Fibroblast of lung (primary cell): ENCODE data around the gene ARF5. TPM values are rescaled to one million over a fixed set of nuclear protein-coding genes. Genes with fewer than 3 reads are reported as not detected.

ENCODE experiments used
- DNase-seq, 2 donors: peaks; one replicate each; pipeline versions ENCODE4 v3.0.0 to v3.0.0-alpha.2; 2010; ENCODE audit warnings: low read depth in 2 of 2
- H2AFZ ChIP-seq: 2 replicates; pipeline ENCODE4 v1.5.1; 2012; ENCODE audit warnings: low read length, control low read depth, inconsistent platforms
- H3K27ac ChIP-seq: 2 replicates; pipeline ENCODE4 v1.5.1; 2011; ENCODE audit warnings: low read length, control low read depth; ENCODE audit not compliant: insufficient read depth
- H3K27me3 ChIP-seq: 2 replicates; pipeline ENCODE4 v1.5.1; 2011; ENCODE audit warnings: mild to moderate bottlenecking, low read length; ENCODE audit not compliant: control insufficient read depth, insufficient read depth
- H3K36me3 ChIP-seq: 2 replicates; pipeline ENCODE4 v1.5.1; 2011; ENCODE audit warnings: low read length; ENCODE audit not compliant: control insufficient read depth, insufficient read depth
- H3K4me1 ChIP-seq: 2 replicates; pipeline ENCODE4 v1.5.1; 2011; ENCODE audit warnings: low read length; ENCODE audit not compliant: control insufficient read depth, insufficient read depth; ENCODE audit errors: extremely low read depth
- H3K4me2 ChIP-seq: 2 replicates; pipeline ENCODE4 v1.5.1; 2011; ENCODE audit warnings: low read length, control low read depth; ENCODE audit not compliant: insufficient read depth; ENCODE audit errors: extremely low read depth
- H3K4me3 ChIP-seq, 4 experiments: fragments of 200-600 bp in 1 of 4; sonication (generic) in 1 of 4; replicated peaks in 1 of 4; 2 replicates each; pipeline ENCODE4 v1.5.1; 2011 to 2016; ENCODE audit warnings: low read length in 4 of 4, low read depth in 3 of 4, mild to moderate bottlenecking in 3 of 4, control low read depth in 2 of 4, inconsistent platforms in 1 of 4, mixed read lengths in 1 of 4; ENCODE audit not compliant: insufficient read depth in 1 of 4; ENCODE audit errors: control extremely low read depth in 1 of 4
- H3K79me2 ChIP-seq: 2 replicates; pipeline ENCODE4 v1.5.1; 2012; ENCODE audit warnings: mild to moderate bottlenecking, low read length, inconsistent platforms; ENCODE audit not compliant: control insufficient read depth, insufficient read depth
- H3K9ac ChIP-seq: 2 replicates; pipeline ENCODE4 v1.5.1; 2011; ENCODE audit warnings: mild to moderate bottlenecking, low read length, control low read depth; ENCODE audit not compliant: insufficient read depth
- H3K9me3 ChIP-seq: 2 replicates; pipeline ENCODE4 v1.5.1; 2012; ENCODE audit warnings: low read depth, low read length; ENCODE audit not compliant: control insufficient read depth, insufficient read depth
- H4K20me1 ChIP-seq: 2 replicates; pipeline ENCODE4 v1.5.1; 2011; ENCODE audit warnings: low read length; ENCODE audit not compliant: control insufficient read depth, insufficient read depth; ENCODE audit errors: extremely low read depth
- EZH2 ChIP-seq: IDR thresholded peaks from 2 replicates; pipeline ENCODE4 v1.5.1; 2012; ENCODE audit warnings: low read length, control low read depth, mild to moderate bottlenecking; ENCODE audit errors: missing control alignments
- polyA plus RNA-seq, 2 donors: library from polyadenylated mRNA; depleted of rRNA in 1 of 2; stranded (reverse) in 1 of 2; unstranded in 1 of 2; fragments of >200 nt; gene quantifications; 2 replicates each; pipeline ENCODE4 v1.2.1, GENCODE V29; 2011 to 2012; ENCODE audit warnings: missing spikeins in 1 of 2
- total RNA-seq: library from RNA; depleted of rRNA; stranded (reverse); fragments of >200 nt; gene quantifications from 2 replicates; pipeline ENCODE4 v1.2.1, GENCODE V29; 2014
- TF ChIP-seq, protein P1 (sequence below), 2 donors: IDR thresholded peaks in 1 of 2; conservative IDR thresholded peaks in 1 of 2; 1 replicate in 1 of 2; 2 replicates in 1 of 2; pipeline ENCODE4 v1.5.1; 2011 to 2012; ENCODE audit warnings: low read length in 2 of 2, control low read depth in 1 of 2, inconsistent platforms in 1 of 2, low read depth in 1 of 2, mild to moderate bottlenecking in 1 of 2

ARF5 gene
- total and polyA plus RNA-seq, 2 donors (not counting 1 experiment from before 2014, with no cell fraction given) = 113 to 185 TPM

DNA sequence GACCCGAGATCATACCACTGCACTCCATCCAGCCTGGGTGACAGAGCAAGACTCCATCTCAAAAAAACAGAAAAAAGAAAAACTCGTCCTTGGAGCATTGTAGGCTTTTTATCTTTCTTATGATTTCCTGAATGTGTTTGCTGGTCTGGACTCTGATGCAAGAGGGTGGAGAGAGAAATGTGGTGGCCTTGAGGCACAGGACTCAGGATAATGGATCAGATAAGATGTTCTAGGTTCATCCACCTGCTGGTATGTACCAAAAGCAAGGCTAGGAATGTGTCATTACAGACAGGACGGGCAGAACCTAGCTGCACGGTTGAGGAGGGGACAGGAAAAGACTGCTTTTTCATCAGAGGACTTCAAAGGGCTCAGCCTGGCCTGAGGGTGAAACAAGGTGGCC lies 36.3 kb upstream of the ARF5 start:
- no peaks in the 10 kb centered on the region for H4K20me1 ChIP-seq
- no peak overlapping the region for H3K4me2 ChIP-seq
- H3K9ac ChIP-seq = no peak overlapping the region
- H3K4me1 ChIP-seq = no peaks in the 10 kb centered on the region
- H3K9me3 ChIP-seq = no peaks in the 10 kb centered on the region
- no peaks in the 10 kb centered on the region for H3K27me3 ChIP-seq
- no peak overlapping the region for H3K4me3 ChIP-seq
- DNase-seq = no peak
- H3K36me3 ChIP-seq = no peaks in the 10 kb centered on the region
- TF ChIP-seq EZH2 = no peak
- TF ChIP-seq, protein P1, sequence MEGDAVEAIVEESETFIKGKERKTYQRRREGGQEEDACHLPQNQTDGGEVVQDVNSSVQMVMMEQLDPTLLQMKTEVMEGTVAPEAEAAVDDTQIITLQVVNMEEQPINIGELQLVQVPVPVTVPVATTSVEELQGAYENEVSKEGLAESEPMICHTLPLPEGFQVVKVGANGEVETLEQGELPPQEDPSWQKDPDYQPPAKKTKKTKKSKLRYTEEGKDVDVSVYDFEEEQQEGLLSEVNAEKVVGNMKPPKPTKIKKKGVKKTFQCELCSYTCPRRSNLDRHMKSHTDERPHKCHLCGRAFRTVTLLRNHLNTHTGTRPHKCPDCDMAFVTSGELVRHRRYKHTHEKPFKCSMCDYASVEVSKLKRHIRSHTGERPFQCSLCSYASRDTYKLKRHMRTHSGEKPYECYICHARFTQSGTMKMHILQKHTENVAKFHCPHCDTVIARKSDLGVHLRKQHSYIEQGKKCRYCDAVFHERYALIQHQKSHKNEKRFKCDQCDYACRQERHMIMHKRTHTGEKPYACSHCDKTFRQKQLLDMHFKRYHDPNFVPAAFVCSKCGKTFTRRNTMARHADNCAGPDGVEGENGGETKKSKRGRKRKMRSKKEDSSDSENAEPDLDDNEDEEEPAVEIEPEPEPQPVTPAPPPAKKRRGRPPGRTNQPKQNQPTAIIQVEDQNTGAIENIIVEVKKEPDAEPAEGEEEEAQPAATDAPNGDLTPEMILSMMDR (conservative IDR thresholded peaks at IDR 0.05 in 1 of 2, IDR thresholded peaks at IDR 0.05 in 1 of 2; ENCODE audit: low read depth in 1 of 2, low read length in 2 of 2) = no peak
- H2AFZ ChIP-seq = no peak overlapping the region
- no peak overlapping the region for H3K27ac ChIP-seq
- H3K79me2 ChIP-seq = no peaks in the 10 kb centered on the region

DNA sequence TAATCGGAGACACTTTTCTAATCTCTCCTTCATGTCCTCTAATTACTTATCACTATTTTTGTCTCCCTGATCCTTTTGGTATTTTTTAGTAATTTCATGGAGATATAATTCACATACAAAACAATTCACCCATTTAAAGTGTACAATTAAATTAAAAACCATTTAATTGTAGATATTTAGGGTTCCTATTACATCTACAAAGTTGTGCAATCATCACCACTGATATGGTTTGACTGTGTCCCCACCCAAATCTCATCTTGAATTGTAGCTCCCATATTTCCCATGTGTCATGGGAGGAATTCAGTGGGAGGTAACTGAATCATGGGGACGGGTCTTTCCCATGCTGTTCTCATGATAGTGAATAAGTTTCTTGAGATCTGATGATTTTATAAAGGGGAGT lies 31.8 kb upstream of the ARF5 start:
- no peak overlapping the region for H3K4me2 ChIP-seq
- no peaks in the 10 kb centered on the region for H3K9me3 ChIP-seq
- no peaks in the 10 kb centered on the region for H3K79me2 ChIP-seq
- H3K9ac ChIP-seq = no peak overlapping the region
- no peak for TF ChIP-seq EZH2
- TF ChIP-seq, protein P1 (conservative IDR thresholded peaks at IDR 0.05 in 1 of 2, IDR thresholded peaks at IDR 0.05 in 1 of 2; ENCODE audit: low read depth in 1 of 2, low read length in 2 of 2) = no peak
- H4K20me1 ChIP-seq = no peaks in the 10 kb centered on the region
- no peaks in the 10 kb centered on the region for H3K4me1 ChIP-seq
- DNase-seq = no peak
- no peak overlapping the region for H2AFZ ChIP-seq
- no peak overlapping the region for H3K4me3 ChIP-seq
- no peaks in the 10 kb centered on the region for H3K27me3 ChIP-seq
- no peak overlapping the region for H3K27ac ChIP-seq
- H3K36me3 ChIP-seq = no peaks in the 10 kb centered on the region

DNA sequence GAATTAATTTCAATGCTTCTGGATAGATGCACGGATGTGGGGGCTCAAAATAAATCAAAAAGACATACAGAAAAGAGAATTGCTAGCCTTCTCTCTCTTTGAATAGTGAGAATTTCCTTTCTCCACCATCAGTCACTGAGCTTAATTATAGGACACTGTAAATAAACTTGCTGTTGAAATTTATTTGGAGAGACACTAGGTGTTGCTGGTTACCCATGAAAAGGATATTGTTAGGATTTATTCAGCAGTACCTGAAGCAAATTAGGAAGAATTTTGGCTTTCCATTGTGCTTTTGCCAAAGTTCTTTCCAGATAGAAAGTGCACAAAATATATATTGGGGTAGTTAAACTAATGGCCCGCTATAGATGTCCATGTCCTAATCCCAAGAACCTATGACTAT lies 30.4 kb upstream of the ARF5 start:
- no peak overlapping the region for H3K4me2 ChIP-seq
- no peak overlapping the region for H3K4me3 ChIP-seq
- H3K27me3 ChIP-seq = no peaks in the 10 kb centered on the region
- H3K4me1 ChIP-seq = no peaks in the 10 kb centered on the region
- DNase-seq = no peak
- no peaks in the 10 kb centered on the region for H3K9me3 ChIP-seq
- H2AFZ ChIP-seq = no peak overlapping the region
- H3K36me3 ChIP-seq = no peaks in the 10 kb centered on the region
- no peak overlapping the region for H3K27ac ChIP-seq
- no peaks in the 10 kb centered on the region for H4K20me1 ChIP-seq
- TF ChIP-seq, protein P1 (conservative IDR thresholded peaks at IDR 0.05 in 1 of 2, IDR thresholded peaks at IDR 0.05 in 1 of 2; ENCODE audit: low read depth in 1 of 2, low read length in 2 of 2) = no peak
- TF ChIP-seq EZH2 = no peak
- no peak overlapping the region for H3K9ac ChIP-seq
- no peaks in the 10 kb centered on the region for H3K79me2 ChIP-seq
